SK-N-SH (cell line): Measurements from ENCODE around the gene KIF21B. TPM values are rescaled to one million over a fixed set of nuclear protein-coding genes. Genes with fewer than 3 reads are reported as not detected.

Experiments used
- CTCF ChIA-PET: fragments of 300-600, 350-600 bp; formaldehyde crosslinking; extraction: SDS; loops from one replicate; lab custom pipeline; 2021; lab: Yijun Ruan, JAX
- POLR2A ChIA-PET: fragments of 350-600 bp; sonication (Branson Sonifier 250); formaldehyde crosslinking; extraction: SDS; loops from one replicate; lab custom pipeline; 2020; ENCODE audit warnings: antibody characterized with exemption, inconsistent platforms; lab: Yijun Ruan, JAX
- DNase-seq: peaks from one replicate; pipeline ENCODE4 v3.0.0; 2012
- H2AFZ ChIP-seq: fragments of 200-600 bp; sonication (generic); 2 replicates; pipeline ENCODE4 v1.8.1; 2016; ENCODE audit warnings: antibody characterized with exemption, mild to moderate bottlenecking, low read depth
- H3F3A ChIP-seq: fragments of 200-600 bp; sonication (generic); replicated peaks from 2 replicates; pipeline ENCODE3; 2016; ENCODE audit warnings: antibody characterized with exemption, mild to moderate bottlenecking; ENCODE audit not compliant: insufficient read depth
- H3K27ac ChIP-seq, 2 experiments: fragments of 200-500 bp in 1 of 2; fragments of 200-600 bp in 1 of 2; sonication (Bioruptor generic) in 1 of 2; sonication (generic), shearing (Covaris generic) in 1 of 2; 2 replicates each; pipeline versions ENCODE4 v1.5.1 to v1.6.1; 2014 to 2016; ENCODE audit warnings: low read depth in 2 of 2, inconsistent platforms in 1 of 2, low read length in 1 of 2, mild to moderate bottlenecking in 1 of 2, mixed read lengths in 1 of 2
- H3K27me3 ChIP-seq: fragments of 200-600 bp; sonication (generic), shearing (Covaris generic); 2 replicates; pipeline ENCODE4 v1.6.1; 2016; ENCODE audit warnings: mixed run types; ENCODE audit not compliant: insufficient read depth
- H3K36me3 ChIP-seq, 2 experiments: fragments of 200-500 bp in 1 of 2; fragments of 200-600 bp in 1 of 2; sonication (Bioruptor generic) in 1 of 2; sonication (generic) in 1 of 2; replicated peaks in 1 of 2; 2 replicates each; pipeline versions ENCODE3 to v1.5.1; 2014 to 2016; ENCODE audit warnings: low read length in 1 of 2, mild to moderate bottlenecking in 1 of 2; ENCODE audit not compliant: insufficient read depth in 2 of 2, control insufficient read depth in 1 of 2
- H3K4me1 ChIP-seq, 2 experiments: fragments of 200-500 bp in 1 of 2; fragments of 200-600 bp in 1 of 2; sonication (Bioruptor generic) in 1 of 2; sonication (generic), shearing (Covaris generic) in 1 of 2; 2 replicates each; pipeline versions ENCODE4 v1.5.1 to v1.6.1; 2014 to 2016; ENCODE audit warnings: low read depth in 1 of 2, low read length in 1 of 2, mixed run types in 1 of 2; ENCODE audit not compliant: insufficient read depth in 2 of 2, control insufficient read depth in 1 of 2
- H3K4me2 ChIP-seq: fragments of 200-600 bp; sonication (generic), shearing (Covaris generic); 2 replicates; pipeline ENCODE4 v1.6.1; 2017; ENCODE audit warnings: mixed run types
- H3K4me3 ChIP-seq, 2 experiments: fragments of 200-500 bp in 1 of 2; fragments of 200-600 bp in 1 of 2; sonication (Bioruptor generic) in 1 of 2; sonication (generic), shearing (Covaris generic) in 1 of 2; 2 replicates each; pipeline versions ENCODE4 v1.5.1 to v1.8.1; 2014 to 2016; ENCODE audit warnings: low read depth in 2 of 2, inconsistent platforms in 1 of 2, low read length in 1 of 2, mild to moderate bottlenecking in 1 of 2, mixed read lengths in 1 of 2, moderate library complexity in 1 of 2
- H3K79me2 ChIP-seq: fragments of 200-600 bp; sonication (generic); 2 replicates; pipeline ENCODE4 v1.8.1; 2017; ENCODE audit warnings: mild to moderate bottlenecking; ENCODE audit not compliant: insufficient read depth
- H3K9ac ChIP-seq: fragments of 200-600 bp; sonication (generic); 2 replicates; pipeline ENCODE4 v1.6.1; 2017; ENCODE audit warnings: mixed run types
- H3K9me2 ChIP-seq: fragments of 200-600 bp; sonication (generic); 2 replicates; pipeline ENCODE4 v1.6.1; 2017; ENCODE audit warnings: mixed run types
- H3K9me3 ChIP-seq: fragments of 200-600 bp; sonication (generic); 2 replicates; pipeline ENCODE4 v1.6.1; 2017; ENCODE audit warnings: mixed run types, mild to moderate bottlenecking, moderate library complexity
- H4K20me1 ChIP-seq: fragments of 200-600 bp; sonication (generic); 2 replicates; pipeline ENCODE4 v1.6.1; 2017; ENCODE audit warnings: mild to moderate bottlenecking, mixed run types; ENCODE audit not compliant: insufficient read depth
- ELF1 ChIP-seq: IDR thresholded peaks from 2 replicates; pipeline ENCODE4 v1.4.0; 2012
- EZH2phosphoT487 ChIP-seq: fragments of 200-600 bp; sonication (generic); IDR thresholded peaks from 2 replicates; pipeline ENCODE4 v1.6.1; 2017; ENCODE audit warnings: low read depth, mixed run types, mild to moderate bottlenecking, antibody characterized with exemption, moderate library complexity, borderline replicate concordance
- RXRA ChIP-seq: IDR thresholded peaks from 2 replicates; pipeline ENCODE4 v1.4.0; 2012; ENCODE audit warnings: low read depth, mild to moderate bottlenecking, borderline replicate concordance
- SIN3A ChIP-seq: IDR thresholded peaks from 2 replicates; pipeline ENCODE4 v1.6.1; 2012; ENCODE audit warnings: low read depth, mild to moderate bottlenecking, low read length, moderate library complexity, borderline replicate concordance
- WGBS: methylation state at CpG from one replicate; pipeline ENCODE4 v1.1.6; 2017; ENCODE audit warnings: low lambda C conversion rate; 5-methylcytosine and 5-hydroxymethylcytosine counted together
- polyA plus RNA-seq, 3 experiments: library from polyadenylated mRNA; depleted of rRNA; stranded (reverse); fragments of >200 nt; gene quantifications; 2 replicates each; pipeline ENCODE4 v1.2.3, GENCODE V29; 2012
- TF ChIP-seq, protein P1 (sequence below): IDR thresholded peaks from 2 replicates; pipeline ENCODE4 v1.6.1; 2012; ENCODE audit warnings: mild to moderate bottlenecking, low read depth, low read length, moderate library complexity
- TF ChIP-seq, protein P2 (sequence below): fragments of 150-350 bp; IDR thresholded peaks from 2 replicates; pipeline ENCODE4 v1.6.1; 2017; ENCODE audit warnings: antibody characterized with exemption, low read length, low read depth, borderline replicate concordance
- TF ChIP-seq, protein P3 (sequence below): IDR thresholded peaks from 2 replicates; pipeline ENCODE4; 2012

The KIF21B gene
- polyA plus RNA-seq, 1 of the 3 experiments (the other 2 are of a cell fraction) = 0.26 TPM

DNA sequence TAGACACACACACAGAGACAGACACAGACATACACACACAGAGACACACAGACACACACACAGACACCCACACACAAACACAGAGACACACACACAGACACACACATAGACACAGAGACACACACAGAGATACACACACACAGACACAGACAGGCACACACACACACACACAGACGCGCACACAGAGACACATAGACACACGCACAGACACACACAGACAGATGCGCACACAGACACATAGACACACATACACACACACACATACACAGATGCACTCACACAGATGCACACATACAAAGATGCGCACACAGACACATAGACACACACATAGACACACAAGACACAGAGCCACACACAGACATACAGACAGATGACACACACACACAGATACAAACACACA, 16.0 kb downstream of the KIF21B start:
- WGBS = 94% methylated on average over 5 of the region's 5 CpGs
- H3K4me1 ChIP-seq = peaks cover 0 to 11% of the 10 kb centered on the region in 2 experiments; a peak in 1 of 4 replicates
- no peak overlapping the region for H3K4me2 ChIP-seq
- H3F3A ChIP-seq = no peaks in the 10 kb centered on the region
- H4K20me1 ChIP-seq = no peaks in the 10 kb centered on the region
- no peaks in the 10 kb centered on the region for H3K27me3 ChIP-seq
- POLR2A ChIA-PET = no interaction called here
- H3K79me2 ChIP-seq = no peaks in the 10 kb centered on the region
- H2AFZ ChIP-seq = no peak overlapping the region
- H3K9me3 ChIP-seq = no peaks in the 10 kb centered on the region
- CTCF ChIA-PET = no interaction called here
- TF ChIP-seq SIN3A (no peak), EZH2phosphoT487 (no peak), ELF1 (no peak)
- no peak overlapping the region for H3K9ac ChIP-seq
- H3K4me3 ChIP-seq = no peak overlapping the region
- H3K27ac ChIP-seq = no peak overlapping the region
- DNase-seq = no peak
- no peaks in the 10 kb centered on the region for H3K36me3 ChIP-seq
- no peaks in the 10 kb centered on the region for H3K9me2 ChIP-seq

DNA sequence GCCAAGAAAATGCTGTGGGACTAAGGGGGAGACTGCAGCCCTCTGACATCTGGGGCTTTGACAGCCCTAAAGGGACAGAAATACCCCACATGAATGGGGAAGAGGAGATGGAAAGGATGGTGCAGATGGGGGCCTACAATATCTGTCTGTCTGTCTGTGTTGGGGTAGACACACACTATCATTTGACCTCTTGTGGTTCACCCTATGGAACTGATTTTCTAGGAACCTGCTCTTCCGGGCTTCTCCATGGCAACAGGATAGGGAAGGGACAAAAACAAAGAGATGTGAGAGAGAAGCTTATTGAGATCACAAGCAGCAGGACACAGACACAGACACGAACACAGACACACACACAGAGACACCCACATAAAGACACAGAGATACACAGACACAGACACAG, 17.1 kb downstream of the KIF21B start:
- ChIA-PET POLR2A (no interaction called here), CTCF (interaction anchor here (0.6 to 3.8 kb wide), 5 partner anchors 12 to 645 kb away, joined by 3 to 24 read pairs (median 3); no protein-coding TSS in a partner anchor)
- Histone ChIP-seq H3K9me2 (no peaks in the 10 kb centered on the region), H3K36me3 (no peaks in the 10 kb centered on the region), H3K4me2 (no peak overlapping the region), H3K9ac (no peak overlapping the region), H3K4me3 (no peak overlapping the region), H4K20me1 (no peaks in the 10 kb centered on the region), H3K9me3 (no peaks in the 10 kb centered on the region), H3K4me1 (peaks cover 0 to 3% of the 10 kb centered on the region in 2 experiments; a peak in 1 of 4 replicates), H3K27ac (no peak overlapping the region), H3K79me2 (no peaks in the 10 kb centered on the region), H2AFZ (no peak overlapping the region), H3K27me3 (no peaks in the 10 kb centered on the region), H3F3A (no peaks in the 10 kb centered on the region)
- TF ChIP-seq EZH2phosphoT487 (no peak), RXRA (no peak)
- TF ChIP-seq, protein P1, sequence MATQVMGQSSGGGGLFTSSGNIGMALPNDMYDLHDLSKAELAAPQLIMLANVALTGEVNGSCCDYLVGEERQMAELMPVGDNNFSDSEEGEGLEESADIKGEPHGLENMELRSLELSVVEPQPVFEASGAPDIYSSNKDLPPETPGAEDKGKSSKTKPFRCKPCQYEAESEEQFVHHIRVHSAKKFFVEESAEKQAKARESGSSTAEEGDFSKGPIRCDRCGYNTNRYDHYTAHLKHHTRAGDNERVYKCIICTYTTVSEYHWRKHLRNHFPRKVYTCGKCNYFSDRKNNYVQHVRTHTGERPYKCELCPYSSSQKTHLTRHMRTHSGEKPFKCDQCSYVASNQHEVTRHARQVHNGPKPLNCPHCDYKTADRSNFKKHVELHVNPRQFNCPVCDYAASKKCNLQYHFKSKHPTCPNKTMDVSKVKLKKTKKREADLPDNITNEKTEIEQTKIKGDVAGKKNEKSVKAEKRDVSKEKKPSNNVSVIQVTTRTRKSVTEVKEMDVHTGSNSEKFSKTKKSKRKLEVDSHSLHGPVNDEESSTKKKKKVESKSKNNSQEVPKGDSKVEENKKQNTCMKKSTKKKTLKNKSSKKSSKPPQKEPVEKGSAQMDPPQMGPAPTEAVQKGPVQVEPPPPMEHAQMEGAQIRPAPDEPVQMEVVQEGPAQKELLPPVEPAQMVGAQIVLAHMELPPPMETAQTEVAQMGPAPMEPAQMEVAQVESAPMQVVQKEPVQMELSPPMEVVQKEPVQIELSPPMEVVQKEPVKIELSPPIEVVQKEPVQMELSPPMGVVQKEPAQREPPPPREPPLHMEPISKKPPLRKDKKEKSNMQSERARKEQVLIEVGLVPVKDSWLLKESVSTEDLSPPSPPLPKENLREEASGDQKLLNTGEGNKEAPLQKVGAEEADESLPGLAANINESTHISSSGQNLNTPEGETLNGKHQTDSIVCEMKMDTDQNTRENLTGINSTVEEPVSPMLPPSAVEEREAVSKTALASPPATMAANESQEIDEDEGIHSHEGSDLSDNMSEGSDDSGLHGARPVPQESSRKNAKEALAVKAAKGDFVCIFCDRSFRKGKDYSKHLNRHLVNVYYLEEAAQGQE = no peak
- TF ChIP-seq, protein P2, sequence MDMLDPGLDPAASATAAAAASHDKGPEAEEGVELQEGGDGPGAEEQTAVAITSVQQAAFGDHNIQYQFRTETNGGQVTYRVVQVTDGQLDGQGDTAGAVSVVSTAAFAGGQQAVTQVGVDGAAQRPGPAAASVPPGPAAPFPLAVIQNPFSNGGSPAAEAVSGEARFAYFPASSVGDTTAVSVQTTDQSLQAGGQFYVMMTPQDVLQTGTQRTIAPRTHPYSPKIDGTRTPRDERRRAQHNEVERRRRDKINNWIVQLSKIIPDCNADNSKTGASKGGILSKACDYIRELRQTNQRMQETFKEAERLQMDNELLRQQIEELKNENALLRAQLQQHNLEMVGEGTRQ = no peak
- TF ChIP-seq, protein P3, sequence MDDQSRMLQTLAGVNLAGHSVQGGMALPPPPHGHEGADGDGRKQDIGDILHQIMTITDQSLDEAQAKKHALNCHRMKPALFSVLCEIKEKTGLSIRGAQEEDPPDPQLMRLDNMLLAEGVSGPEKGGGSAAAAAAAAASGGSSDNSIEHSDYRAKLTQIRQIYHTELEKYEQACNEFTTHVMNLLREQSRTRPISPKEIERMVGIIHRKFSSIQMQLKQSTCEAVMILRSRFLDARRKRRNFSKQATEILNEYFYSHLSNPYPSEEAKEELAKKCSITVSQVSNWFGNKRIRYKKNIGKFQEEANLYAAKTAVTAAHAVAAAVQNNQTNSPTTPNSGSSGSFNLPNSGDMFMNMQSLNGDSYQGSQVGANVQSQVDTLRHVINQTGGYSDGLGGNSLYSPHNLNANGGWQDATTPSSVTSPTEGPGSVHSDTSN = no peak
- WGBS = 56% methylated on average over 2 of the region's 2 CpGs
- no peak for DNase-seq
